ENCODE measurements around the gene SMYD3. TPM values are rescaled to one million over a fixed set of nuclear protein-coding genes. Genes with fewer than 3 reads are reported as not detected.
"Not testable (repeated sequence)": the region's sequence is repeated elsewhere in the genome, so short reads cannot be mapped to it uniquely, and the experiment has no call there.

SMYD3 gene
- total RNA-seq, 2 experiments from 2014 or later, result 18.1 to 26.8 TPM

GRCh38 chr1:245987997-245988392, 519.1 kb downstream of the SMYD3 start:
- no peak for DNase-seq
- CTCF ChIA-PET, result no interaction called here
- Mint-ChIP-seq H3K4me3 (no peak overlapping the region), H3K4me1 (peaks cover 14% of the 10 kb centered on the region), H3K36me3 (no peaks in the 10 kb centered on the region), H3K27me3 (no peaks in the 10 kb centered on the region), H3K9me3 (ENCODE audit: low read depth) (no peaks in the 10 kb centered on the region), H3K27ac (no peak overlapping the region)
- no peak for ATAC-seq

GRCh38 chr1:245987577-245987976, 519.5 kb downstream of the SMYD3 start:
- ATAC-seq, result no peak
- no peaks in the 10 kb centered on the region for H3K36me3 Mint-ChIP-seq
- peaks cover 14% of the 10 kb centered on the region for H3K4me1 Mint-ChIP-seq

GRCh38 chr1:245987219-245987545, 519.9 kb downstream of the SMYD3 start:
- ATAC-seq, result no peak
- CTCF ChIA-PET, result no interaction called here
- Mint-ChIP-seq H3K27ac (no peak overlapping the region), H3K36me3 (no peaks in the 10 kb centered on the region), H3K27me3 (no peaks in the 10 kb centered on the region), H3K9me3 (ENCODE audit: low read depth) (no peaks in the 10 kb centered on the region), H3K4me3 (no peak overlapping the region), H3K4me1 (peaks cover 14% of the 10 kb centered on the region)
- DNase-seq, result no peak

More at GRCh38 chr1:245987577-245987976, 519.5 kb downstream of the SMYD3 start:
- no peak for DNase-seq
- H3K9me3 Mint-ChIP-seq (ENCODE audit: low read depth), result no peaks in the 10 kb centered on the region
- H3K27me3 Mint-ChIP-seq, result no peaks in the 10 kb centered on the region
- no peak overlapping the region for H3K27ac Mint-ChIP-seq
- H3K4me3 Mint-ChIP-seq, result no peak overlapping the region
- CTCF ChIA-PET, result no interaction called here

- ATAC-seq, result no peak
- Mint-ChIP-seq H3K4me1 (peaks cover 14% of the 10 kb centered on the region), H3K4me3 (no peak overlapping the region), H3K27ac (no peak overlapping the region), H3K36me3 (no peaks in the 10 kb centered on the region), H3K9me3 (ENCODE audit: low read depth) (no peaks in the 10 kb centered on the region), H3K27me3 (no peaks in the 10 kb centered on the region)
- CTCF ChIA-PET, result no interaction called here
- DNase-seq, result no peak
Observed at GRCh38 chr1:245986404-245987218, 520.5 kb downstream of the SMYD3 start.

- H3K36me3 Mint-ChIP-seq, result no peaks in the 10 kb centered on the region
- CTCF ChIA-PET, result no interaction called here
- no peak for DNase-seq
- H3K4me1 Mint-ChIP-seq, result peaks cover 6% of the 10 kb centered on the region
- H3K27me3 Mint-ChIP-seq, result no peaks in the 10 kb centered on the region
- H3K9me3 Mint-ChIP-seq (ENCODE audit: low read depth), result no peaks in the 10 kb centered on the region
- ATAC-seq, result no peak
- no peak overlapping the region for H3K27ac Mint-ChIP-seq
- H3K4me3 Mint-ChIP-seq, result no peak overlapping the region
Observed at GRCh38 chr1:245984390-245985155, 522.5 kb downstream of the SMYD3 start.

GRCh38 chr1:245983294-245983967, 523.6 kb downstream of the SMYD3 start:
- H3K4me3 Mint-ChIP-seq, result no peak overlapping the region
- H3K27me3 Mint-ChIP-seq, result no peaks in the 10 kb centered on the region
- CTCF ChIA-PET, result no interaction called here
- DNase-seq (no peak), ATAC-seq (no peak)
- H3K9me3 Mint-ChIP-seq (ENCODE audit: low read depth), result no peaks in the 10 kb centered on the region
- H3K4me1 Mint-ChIP-seq, result peaks cover 6% of the 10 kb centered on the region
- no peaks in the 10 kb centered on the region for H3K36me3 Mint-ChIP-seq
- no peak overlapping the region for H3K27ac Mint-ChIP-seq

GRCh38 chr1:245979589-245979988, 527.5 kb downstream of the SMYD3 start:
- Mint-ChIP-seq H3K4me3 (no peak overlapping the region), H3K4me1 (peaks cover under 1% of the 10 kb centered on the region), H3K36me3 (no peaks in the 10 kb centered on the region), H3K27ac (no peak overlapping the region), H3K9me3 (ENCODE audit: low read depth) (no peaks in the 10 kb centered on the region), H3K27me3 (no peaks in the 10 kb centered on the region)
- no peak for DNase-seq
- CTCF ChIA-PET, result no interaction called here
- no peak for ATAC-seq

GRCh38 chr1:245978915-245979314, 528.2 kb downstream of the SMYD3 start:
- CTCF ChIA-PET, result no interaction called here
- Mint-ChIP-seq H3K27ac (no peak overlapping the region), H3K36me3 (no peaks in the 10 kb centered on the region), H3K9me3 (ENCODE audit: low read depth) (no peaks in the 10 kb centered on the region), H3K4me3 (no peak overlapping the region), H3K4me1 (no peaks in the 10 kb centered on the region), H3K27me3 (no peaks in the 10 kb centered on the region)
- no peak for DNase-seq
- ATAC-seq, result no peak

- H3K27ac Mint-ChIP-seq, result no peak overlapping the region
- ATAC-seq (no peak), DNase-seq (no peak)
- H3K27me3 Mint-ChIP-seq, result no peaks in the 10 kb centered on the region
- H3K4me3 Mint-ChIP-seq, result no peak overlapping the region
- peaks cover 1% of the 10 kb centered on the region for H3K36me3 Mint-ChIP-seq
- CTCF ChIA-PET, result no interaction called here
- H3K9me3 Mint-ChIP-seq (ENCODE audit: low read depth), result no peaks in the 10 kb centered on the region
- no peaks in the 10 kb centered on the region for H3K4me1 Mint-ChIP-seq
Observed at GRCh38 chr1:245972476-245972875, 534.6 kb downstream of the SMYD3 start.

- Mint-ChIP-seq H3K9me3 (ENCODE audit: low read depth) (no peaks in the 10 kb centered on the region), H3K4me1 (no peaks in the 10 kb centered on the region), H3K27me3 (no peaks in the 10 kb centered on the region), H3K4me3 (no peak overlapping the region), H3K27ac (no peak overlapping the region), H3K36me3 (peaks cover 1% of the 10 kb centered on the region)
- CTCF ChIA-PET, result no interaction called here
- ATAC-seq (no peak), DNase-seq (no peak)
Observed at GRCh38 chr1:245971711-245972085, 535.4 kb downstream of the SMYD3 start.

- H3K27ac Mint-ChIP-seq; CTCF ChIA-PET; H3K4me3 Mint-ChIP-seq; H3K4me1 Mint-ChIP-seq; H3K9me3 Mint-ChIP-seq (ENCODE audit: low read depth); ATAC-seq; H3K36me3 Mint-ChIP-seq; DNase-seq; H3K27me3 Mint-ChIP-seq: not testable (repeated sequence)
Observed at GRCh38 chr1:245971076-245971710, 535.9 kb downstream of the SMYD3 start.

GRCh38 chr1:245969283-245969682, 537.8 kb downstream of the SMYD3 start:
- DNase-seq (no peak), ATAC-seq (no peak)
- Mint-ChIP-seq H3K27me3 (no peaks in the 10 kb centered on the region), H3K36me3 (peaks cover 2% of the 10 kb centered on the region), H3K4me1 (peaks cover 3% of the 10 kb centered on the region), H3K4me3 (no peak overlapping the region), H3K27ac (no peak overlapping the region), H3K9me3 (ENCODE audit: low read depth) (no peaks in the 10 kb centered on the region)
- CTCF ChIA-PET, result no interaction called here

- CTCF ChIA-PET, result no interaction called here
- Mint-ChIP-seq H3K4me1 (peaks cover 3% of the 10 kb centered on the region), H3K36me3 (peaks cover 3% of the 10 kb centered on the region), H3K4me3 (no peak overlapping the region), H3K27me3 (no peaks in the 10 kb centered on the region), H3K9me3 (ENCODE audit: low read depth) (no peaks in the 10 kb centered on the region), H3K27ac (no peak overlapping the region)
- ATAC-seq, result no peak
- no peak for DNase-seq
Observed at GRCh38 chr1:245968775-245969174, 538.3 kb downstream of the SMYD3 start.
